HG03039 (cell line): Measurements from ENCODE around the gene NUDT17.
"Not testable (repeated sequence)": the region's sequence is repeated elsewhere in the genome, so short reads cannot be mapped to it uniquely, and the experiment has no call there.

Source experiments
- ATAC-seq: cut with Tn5 transposase; IDR thresholded peaks from one replicate; pipeline ENCODE4 v1.9.1; 2021; ENCODE audit warnings: mild to moderate bottlenecking, moderate library complexity; ENCODE audit not compliant: unreplicated experiment

NUDT17 gene

GRCh38 chr1:145845514-145846161 is at the start of gene NUDT17:
NUDT17 (plus strand) TSS chr1:145845630; CDS start chr1:145845641, 11 bp downstream.
- peak; percentile 64 for ATAC-seq

DNA sequence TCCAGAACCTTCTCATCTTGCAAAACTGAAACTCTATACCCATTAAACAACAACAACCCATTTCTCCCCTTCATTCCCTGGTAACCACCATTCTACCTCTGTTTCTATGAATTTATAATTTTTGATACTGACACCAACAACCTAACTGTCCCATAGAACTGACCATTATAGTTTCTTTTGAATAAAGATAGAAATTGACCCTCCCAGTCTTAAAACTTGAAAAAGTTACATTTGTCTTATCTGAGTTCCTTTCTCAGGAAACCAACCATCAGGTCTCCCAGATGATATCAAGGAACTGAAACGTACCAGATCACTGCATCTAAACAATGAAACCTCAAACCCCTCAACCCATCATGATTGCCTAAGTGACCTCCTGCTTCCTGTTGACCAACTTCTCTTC is 48.7 kb upstream of the NUDT17 start:
- no peak for ATAC-seq

GRCh38 chr1:145799806-145800205 is 45.6 kb upstream of the NUDT17 start:
- no peak for ATAC-seq

DNA sequence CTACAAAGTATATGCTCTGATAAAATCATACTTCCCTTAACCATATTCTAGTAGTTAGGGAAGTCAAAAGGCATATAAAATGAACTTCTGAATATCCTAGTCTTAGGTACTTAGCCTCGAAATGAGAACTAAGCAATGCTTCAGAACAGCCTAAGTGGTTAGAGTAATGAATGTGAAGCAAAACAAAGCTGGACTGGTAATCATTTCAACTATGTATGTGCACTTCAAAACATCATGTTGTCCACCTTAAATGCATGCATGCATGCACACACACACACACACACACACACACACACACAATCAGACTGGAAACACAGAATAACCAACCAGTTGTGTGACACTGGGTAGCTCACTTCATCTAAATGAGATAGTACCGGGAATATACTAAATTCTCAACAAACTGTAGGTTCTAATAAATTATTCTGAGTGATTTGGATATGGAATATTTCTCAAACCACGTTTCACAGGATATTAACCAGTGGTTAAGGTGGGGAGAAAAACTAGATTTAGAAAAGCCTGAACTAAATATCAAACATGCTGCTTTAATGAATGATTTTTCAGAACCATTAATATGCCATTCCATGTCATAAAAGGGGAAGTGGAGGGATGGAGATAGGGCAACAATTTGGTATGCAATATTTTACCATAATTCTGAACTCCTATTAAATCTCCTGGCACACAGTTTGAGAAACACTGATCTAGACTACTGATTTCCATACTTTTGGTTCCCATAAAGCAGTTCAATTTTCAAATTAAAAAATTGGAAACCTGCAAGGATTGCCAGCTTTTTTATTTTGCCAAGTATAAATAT is 41.0 kb upstream of the NUDT17 start:
- ATAC-seq: no peak

DNA sequence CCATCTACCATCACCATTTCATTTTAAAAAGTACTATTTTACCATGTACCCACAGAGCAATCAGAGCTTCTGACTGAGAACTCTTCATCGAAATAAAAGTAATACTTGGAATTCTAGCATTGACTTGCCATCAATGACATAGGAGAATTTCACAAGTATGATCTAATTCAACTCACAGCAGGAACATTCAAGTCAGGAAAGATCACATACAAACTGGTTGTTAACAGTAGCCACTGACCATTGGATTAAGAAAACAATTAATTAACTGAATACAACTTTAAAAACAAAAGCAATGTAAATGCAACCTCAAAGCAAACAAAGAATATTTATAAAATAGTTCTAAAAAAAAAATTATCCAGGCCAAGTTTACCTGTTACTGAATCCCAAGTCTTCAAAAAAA is 40.4 kb upstream of the NUDT17 start:
- ATAC-seq: no peak

GRCh38 chr1:145806408-145806807 is 39.0 kb upstream of the NUDT17 start:
- no peak for ATAC-seq

DNA sequence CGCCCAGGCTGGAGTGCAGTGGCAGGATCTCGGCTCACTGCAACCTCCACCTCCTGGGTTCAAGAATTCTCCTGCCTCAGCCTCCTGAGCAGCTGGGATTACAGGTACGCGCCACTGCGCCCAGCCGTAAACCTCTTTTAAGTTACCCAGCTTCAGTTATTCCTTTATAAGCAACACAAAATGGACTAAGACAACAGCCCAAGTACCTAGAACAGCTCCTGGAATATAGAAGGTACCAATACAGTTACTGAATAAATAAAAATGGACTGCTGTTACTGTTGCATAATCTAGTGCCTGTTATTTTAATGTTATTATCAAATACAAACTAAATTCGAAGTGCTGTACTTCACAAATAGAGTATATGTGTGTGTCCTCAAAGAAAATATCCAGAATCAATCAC is 38.6 kb upstream of the NUDT17 start:
- no peak for ATAC-seq

DNA sequence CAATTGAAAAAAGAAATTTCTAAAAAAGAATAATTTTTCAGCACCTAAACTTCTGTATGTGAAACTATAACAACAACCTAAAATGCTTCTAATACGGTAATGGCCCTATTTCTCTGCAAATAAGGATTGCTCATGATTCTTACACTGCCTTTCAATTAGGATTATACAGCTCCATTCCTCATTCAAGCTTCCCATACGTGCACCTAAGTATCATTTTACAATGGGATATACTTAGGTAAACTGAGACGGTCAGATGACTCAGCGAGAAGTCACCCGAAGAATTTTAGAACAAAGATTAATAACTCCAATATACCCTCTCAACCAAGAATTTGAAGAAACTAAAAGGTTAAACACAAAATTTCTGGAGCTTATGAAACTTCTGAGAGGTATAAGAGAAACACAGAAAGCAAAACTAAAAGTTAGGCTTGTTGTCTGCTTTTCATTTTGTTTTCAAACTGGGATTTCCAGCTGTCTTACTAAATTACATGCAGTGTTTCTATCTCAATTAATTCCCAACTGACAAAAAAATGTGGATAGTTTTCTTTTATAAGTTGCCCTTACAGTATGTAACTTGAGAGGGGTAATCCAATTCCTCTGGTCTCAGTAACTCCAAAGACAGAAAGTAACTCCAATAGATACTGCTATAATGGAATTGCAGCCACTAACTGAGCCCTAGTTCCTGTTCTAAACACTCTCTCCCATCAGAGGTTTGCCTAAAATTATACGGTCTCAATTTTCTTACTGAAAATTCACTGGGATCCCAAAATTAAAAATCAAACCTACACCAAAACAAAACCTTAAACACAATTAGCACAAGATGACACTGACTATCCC is 32.2 kb upstream of the NUDT17 start:
- not testable (repeated sequence) for ATAC-seq

DNA sequence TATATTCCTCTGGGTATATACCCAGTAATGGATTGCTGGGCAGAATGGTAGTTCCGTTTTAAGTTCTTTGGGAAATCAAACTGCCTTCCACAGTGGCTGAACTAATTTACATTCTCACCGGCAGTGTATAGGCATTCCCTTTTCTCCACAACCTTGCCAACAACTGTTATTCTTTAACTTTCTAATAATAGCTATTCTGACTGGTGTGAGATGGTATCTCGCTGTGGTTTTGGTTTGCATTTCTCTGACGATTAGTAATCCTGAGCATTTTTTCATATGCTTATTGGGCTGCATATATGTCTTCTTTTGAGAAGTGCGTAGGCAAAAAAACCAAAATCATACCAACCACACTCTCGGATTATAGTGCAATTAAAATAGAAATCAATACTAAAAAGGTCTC is 27.3 kb upstream of the NUDT17 start:
- ATAC-seq: not testable (repeated sequence)

GRCh38 chr1:145822779-145823331 is 22.6 kb upstream of the NUDT17 start:
- ATAC-seq: not testable (repeated sequence)

DNA sequence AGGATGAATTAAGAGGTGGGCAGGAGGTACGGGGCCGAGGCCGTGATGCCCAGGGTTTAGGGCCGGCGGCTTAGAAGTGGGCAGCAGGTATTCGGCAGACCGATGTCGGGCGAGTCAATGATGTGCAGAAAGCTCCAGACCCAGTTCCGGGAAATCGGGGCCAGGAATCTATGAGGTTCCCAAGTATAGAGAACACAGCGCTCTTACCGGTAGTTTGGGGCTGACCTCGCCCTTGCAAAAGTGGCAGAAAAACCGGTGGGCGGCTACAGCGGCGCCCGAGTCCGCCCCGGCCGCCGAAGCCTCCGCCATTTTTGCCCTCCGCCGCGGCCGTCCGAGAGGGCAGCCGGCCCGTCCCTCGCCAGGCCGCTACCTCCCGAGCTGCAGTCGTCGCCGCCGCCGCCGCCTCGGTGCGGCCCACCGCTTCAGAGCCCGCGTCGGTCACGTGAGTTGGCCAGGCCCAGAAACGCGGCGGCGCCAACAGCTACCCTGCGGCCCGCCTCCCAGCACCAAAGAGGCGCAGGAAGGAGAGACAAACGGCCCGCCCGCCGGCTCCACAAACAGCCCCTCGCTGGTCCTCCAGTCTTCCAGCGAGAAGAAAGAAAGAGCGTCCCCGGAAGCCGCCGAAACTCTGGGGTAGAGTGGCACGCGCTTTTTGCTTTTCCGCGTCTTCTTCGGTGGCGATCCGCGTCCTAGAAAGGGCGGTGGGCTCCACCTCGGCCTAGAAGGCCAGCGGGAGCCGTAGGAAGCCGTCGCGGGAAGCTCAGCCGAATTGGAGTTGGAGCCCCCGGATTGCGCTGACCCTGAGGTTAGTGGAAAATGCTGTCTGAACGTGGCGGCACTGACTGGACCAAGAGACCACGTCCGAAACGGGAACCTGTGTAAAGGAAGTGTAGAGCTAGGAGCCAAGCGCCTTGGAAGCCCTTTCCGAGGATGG is 21.6 kb upstream of the NUDT17 start, which contains the start of the genes POLR3C and RNF115:
POLR3C (plus strand) TSS at position 636 of the 934 bp plus-strand sequence. CDS start 1,577 bp downstream, outside the sequence.
RNF115 (minus strand) TSS at position 531 of the 934 bp plus-strand sequence; CDS start at position 309, 222 bp downstream.
- ATAC-seq: peak; percentile 84

DNA sequence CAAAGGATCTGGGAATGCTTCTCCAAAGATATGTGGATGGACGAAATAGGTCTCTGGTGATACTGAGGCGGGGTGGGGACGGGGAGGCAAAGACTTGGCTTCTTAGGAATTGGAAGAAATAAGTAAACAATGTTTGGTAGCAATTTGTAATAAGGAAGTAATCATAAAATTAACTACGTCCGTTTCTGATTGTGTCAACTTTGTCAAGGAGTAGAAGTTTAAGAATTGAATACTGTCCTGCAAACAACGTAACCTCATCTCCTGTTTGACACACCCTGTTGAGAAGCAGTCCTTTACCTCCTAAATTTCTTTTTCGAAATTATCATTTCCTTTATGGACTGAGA is 21.0 kb upstream of the NUDT17 start:
- no peak for ATAC-seq

- no peak for ATAC-seq
These were observed 19.4 kb upstream of the NUDT17 start for GRCh38 chr1:145826030-145826429.

GRCh38 chr1:145827966-145828365 is 17.5 kb upstream of the NUDT17 start:
- no peak for ATAC-seq

DNA sequence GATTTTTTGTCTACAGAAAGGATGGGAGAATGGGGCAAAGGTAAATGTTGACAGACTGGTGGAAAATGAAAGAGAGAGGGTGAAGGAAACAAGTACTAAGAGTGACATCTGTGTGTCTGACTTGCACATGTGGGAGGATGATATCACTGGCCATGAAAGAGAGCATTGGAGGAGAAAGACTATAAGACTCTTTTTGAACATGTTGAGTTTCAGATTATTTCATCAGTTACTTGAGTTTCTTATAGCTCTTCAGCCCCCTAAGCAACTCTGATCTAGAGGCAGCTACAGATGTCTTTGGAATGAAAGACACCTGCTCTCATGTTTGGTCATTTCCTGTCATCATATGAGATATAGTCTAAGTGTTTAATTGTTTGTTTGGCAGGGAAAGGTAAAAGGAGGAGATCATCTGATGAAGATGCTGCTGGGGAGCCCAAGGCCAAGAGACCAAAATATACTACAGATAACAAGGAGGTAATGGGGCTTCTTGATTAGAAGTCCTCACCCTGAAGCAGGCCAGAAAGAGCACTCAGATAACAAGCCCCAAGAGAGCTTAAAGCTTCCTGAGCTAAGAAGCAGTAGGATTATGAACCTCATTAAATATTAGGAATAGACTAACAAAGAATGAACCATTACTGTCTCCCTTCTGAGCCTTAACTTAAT is 16.9 kb upstream of the NUDT17 start:
- ATAC-seq: no peak

- ATAC-seq: not testable (repeated sequence)
These were observed 14.6 kb upstream of the NUDT17 start for GRCh38 chr1:145830810-145831209.

- ATAC-seq: no peak
These were observed 7.8 kb upstream of the NUDT17 start for GRCh38 chr1:145837656-145838055.

DNA sequence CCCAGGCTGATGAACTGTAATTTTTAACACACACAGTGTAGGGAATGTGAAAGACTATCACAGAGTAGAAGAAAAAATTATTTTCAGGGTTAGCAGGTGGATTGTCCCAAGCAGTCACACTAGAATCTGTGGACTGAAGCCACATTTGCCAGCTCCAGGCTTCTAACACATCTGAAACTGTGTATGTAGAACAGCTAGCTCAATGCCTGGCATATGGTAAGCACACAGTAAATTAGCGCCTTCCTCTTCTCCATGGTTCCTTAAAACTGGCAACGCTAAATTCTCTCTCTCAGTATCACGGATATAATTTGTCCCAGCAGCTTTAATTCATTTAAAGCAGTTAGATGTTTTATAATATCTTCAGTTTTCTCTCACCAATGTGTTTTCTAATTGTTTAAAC is 2.4 kb upstream of the NUDT17 start:
- ATAC-seq: no peak

DNA sequence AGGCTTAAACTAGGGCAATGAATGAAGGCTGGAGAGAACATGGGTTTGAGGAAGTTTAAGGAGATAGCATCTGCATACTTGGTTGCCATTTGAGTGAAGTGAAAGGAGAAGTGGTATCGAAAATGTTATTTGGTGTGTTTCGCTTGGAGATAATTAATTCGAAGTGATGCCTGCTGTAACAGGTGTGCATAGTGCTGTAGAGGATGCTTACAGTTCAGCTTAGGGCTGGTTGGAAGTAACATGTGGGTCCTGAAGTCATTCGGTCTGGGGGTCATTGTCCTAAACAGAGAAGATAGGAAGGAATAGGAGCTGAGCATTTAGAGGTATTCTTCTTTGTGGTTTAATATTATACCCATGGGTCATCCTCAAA is 301 bp upstream of the NUDT17 start:
- ATAC-seq: peak; percentile 29
